GM18873 (cell line): Measurements from ENCODE around the gene SH3GL1.

Experiments used
- ATAC-seq: cut with Tn5 transposase; IDR thresholded peaks from one replicate; pipeline ENCODE4 v1.9.1; 2021; ENCODE audit warnings: mild to moderate bottlenecking, moderate library complexity, moderate number of reproducible peaks; ENCODE audit not compliant: unreplicated experiment, low FRiP score

The SH3GL1 gene

DNA sequence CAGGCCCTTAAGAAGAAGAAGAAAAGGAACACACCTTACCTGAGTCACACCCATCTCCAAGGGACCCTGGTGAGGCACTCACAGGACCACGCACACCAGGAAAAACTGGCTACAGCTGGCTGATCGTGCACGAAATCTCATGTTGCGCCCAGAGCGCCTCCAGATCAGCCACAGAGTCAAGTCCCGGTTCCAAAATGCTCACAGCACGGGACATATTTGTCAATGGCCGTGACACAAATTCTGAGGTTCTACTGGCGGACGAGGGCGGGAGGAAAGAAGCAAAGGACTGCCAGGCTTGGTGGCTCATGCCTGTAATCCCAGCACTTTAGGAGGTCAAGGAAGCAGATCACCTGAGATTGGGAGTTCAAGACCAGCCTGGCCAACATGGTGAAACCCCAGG is 21.5 kb downstream of the SH3GL1 start:
- no peak for ATAC-seq

GRCh38 chr19:4376991-4377781 is 23.2 kb downstream of the SH3GL1 start:
- no peak for ATAC-seq

- no peak for ATAC-seq
Observed at GRCh38 chr19:4376671-4376990, 23.7 kb downstream of the SH3GL1 start.

DNA sequence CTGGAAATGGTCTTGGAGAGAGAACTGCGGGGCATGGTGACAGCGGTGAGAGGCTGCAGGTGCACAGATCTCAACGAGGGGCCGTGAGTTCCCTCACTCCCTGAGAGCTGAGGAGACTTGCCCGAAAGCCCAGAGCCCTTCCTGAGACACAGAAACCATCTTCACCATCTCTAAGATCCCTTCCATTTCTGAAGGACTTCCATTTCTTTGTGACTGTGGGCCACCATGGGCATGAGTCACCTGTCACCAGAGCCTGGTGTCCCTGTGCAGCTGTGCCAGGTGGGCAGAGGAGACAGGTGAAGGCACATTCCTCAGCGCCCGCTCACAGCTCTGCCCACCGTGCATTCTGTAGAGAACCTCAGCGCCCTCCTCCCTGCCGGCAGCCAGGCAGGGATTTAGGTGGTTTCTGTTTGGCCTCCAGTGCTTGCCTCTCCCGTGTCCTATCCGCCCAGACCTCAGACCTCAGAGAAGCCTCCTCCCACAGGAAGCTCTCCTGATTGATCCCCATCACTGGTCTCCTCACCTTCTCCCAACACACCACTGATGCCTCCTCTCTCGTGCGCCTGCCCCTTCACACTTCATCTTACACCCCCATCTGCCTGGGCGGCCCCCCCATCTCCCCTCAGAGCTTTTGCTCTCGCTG is 24.2 kb downstream of the SH3GL1 start:
- no peak for ATAC-seq

- ATAC-seq = no peak
Observed at GRCh38 chr19:4375164-4376027, 25.0 kb downstream of the SH3GL1 start.

GRCh38 chr19:4374498-4375163 is 25.7 kb downstream of the SH3GL1 start:
- ATAC-seq = no peak

- ATAC-seq = no peak
Observed at GRCh38 chr19:4373601-4374497, 26.5 kb downstream of the SH3GL1 start.

DNA sequence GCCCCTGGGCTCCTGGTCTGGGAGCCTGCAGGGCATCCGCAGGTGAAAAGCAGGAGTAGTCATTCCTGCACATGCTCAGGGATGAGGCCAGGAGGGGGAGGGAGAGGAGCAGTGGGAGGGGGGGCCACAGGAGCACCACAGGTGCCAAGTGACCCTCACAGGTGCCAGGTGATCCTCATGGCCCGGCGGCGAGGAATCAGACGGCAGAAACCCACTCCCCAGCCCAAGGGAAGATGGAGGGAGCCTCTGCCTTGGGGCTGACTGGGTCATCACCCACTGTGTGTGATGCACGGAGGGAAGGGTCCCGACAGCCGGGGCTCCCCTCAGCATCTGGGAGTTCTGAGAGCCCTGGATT is 27.4 kb downstream of the SH3GL1 start:
- ATAC-seq = no peak

DNA sequence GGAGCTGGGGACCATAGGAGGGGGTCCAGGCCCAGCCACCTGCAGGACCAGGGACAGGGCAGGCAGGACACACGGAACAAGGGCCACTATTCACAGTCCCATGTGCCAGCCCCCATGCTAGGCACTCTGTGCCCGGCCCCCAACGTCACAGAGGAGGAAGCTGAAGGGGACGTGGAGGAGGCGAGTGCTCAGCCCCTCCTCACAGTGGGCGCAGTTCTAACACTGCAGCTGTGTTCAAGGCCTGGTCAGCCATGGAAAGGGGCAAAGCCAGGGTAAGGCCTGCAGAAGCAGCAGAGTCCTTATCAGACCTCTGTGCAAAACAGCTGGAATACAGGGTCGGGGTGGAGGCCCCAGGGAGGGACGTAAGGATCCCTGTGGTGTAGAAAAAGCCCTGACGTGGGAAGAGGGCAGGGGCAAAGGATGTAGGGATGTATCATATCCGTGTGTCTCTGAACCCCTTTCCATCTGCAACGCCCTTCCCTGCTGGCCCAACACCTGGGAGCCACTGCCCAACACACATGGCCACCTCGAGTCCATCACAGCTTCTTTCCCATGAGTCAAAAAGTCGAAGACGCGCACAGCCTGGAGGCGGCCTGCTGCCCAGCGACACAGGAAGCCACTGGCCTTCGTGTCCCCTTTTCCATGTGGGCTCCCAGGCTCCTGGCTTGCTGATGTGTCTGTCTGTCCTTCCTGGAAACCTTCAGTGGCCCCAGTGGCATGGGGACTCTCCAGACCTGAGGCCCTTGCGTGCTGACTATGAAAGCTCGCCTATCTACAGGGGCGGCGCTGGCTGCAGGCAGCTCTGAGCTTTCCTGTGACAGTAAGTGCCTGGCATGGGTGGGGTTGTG is 28.0 kb downstream of the SH3GL1 start:
- no peak for ATAC-seq

GRCh38 chr19:4371247-4372164 is 28.8 kb downstream of the SH3GL1 start:
- no peak for ATAC-seq

- ATAC-seq = no peak
Observed at GRCh38 chr19:4370418-4371041, 29.8 kb downstream of the SH3GL1 start.

- ATAC-seq = peak; percentile 16
Observed at GRCh38 chr19:4369888-4370260, 30.5 kb downstream of the SH3GL1 start.

- ATAC-seq = peak; percentile 55
Observed at GRCh38 chr19:4369109-4369887, 31.0 kb downstream of the SH3GL1 start.

DNA sequence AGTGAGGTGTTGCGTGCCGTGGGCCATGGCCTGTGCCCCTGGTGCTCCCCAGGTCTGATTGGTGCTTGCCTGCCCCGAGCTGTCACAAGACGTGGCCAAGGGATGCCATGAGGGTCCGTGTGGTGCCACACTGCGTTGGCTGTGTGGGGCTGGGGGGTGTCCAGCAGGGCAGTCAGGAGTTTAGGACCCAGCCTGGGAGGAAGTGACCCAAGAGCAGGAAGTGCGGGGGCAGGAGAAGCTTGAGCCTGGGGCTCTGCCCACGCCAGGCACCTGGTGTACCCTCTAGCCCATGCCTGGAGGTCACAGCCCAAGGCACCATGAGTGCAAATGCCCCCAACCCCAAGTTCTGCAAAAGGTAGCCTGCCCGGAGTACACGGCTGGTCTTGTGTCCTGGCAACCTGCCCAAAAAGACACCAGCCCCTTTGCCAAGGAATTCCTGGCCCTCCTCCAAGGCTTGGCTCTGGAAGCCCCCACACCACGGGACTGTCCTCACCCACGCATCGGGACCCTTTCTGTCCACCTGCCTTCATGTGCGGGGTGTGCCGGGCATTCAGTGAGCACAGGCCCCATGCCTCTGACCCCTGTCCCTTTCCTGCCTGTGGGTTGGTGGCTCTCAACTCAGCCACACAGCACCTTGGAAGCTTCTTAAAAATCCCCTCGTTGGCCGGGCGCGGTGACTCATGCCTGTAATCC is 32.1 kb downstream of the SH3GL1 start:
- ATAC-seq = no peak

DNA sequence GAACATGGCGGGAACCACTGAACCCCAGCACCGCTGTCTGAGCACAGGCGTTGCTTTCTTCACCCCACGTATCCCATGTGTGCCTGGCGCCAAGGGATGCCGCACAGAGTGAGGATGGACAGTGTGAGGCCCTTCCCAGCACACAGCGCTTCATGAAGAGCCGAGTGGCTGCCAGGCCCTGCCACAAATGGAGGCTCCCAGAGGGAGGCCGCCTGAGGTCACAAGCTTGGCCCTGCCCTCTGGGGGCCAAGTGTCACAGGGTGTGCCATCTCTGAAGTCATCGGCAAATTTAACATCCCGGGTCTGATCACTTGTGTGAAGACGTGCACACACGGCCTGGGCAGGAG is 32.6 kb downstream of the SH3GL1 start:
- no peak for ATAC-seq

DNA sequence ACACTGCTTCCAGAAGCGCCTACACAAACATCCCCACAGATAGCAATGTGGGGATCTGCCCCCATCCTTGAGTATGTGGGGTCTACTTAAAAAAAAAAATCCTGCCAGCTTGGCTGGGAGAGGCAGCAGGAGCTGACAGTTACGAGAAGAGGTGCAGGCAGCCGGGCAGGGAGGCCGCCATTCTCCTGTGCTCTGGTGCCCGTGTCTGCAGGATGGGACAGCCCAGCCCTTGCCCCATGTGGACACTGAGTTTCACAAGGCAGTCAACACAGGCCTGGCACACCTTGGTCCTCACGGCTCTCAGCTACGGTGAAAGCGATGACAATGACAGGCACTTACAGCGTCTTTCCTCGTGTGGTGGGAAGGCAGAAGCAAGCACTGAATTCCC is 33.0 kb downstream of the SH3GL1 start:
- ATAC-seq = no peak
